GM23338 (cell line): ENCODE results near the gene LCE6A.

Experiments
- CREB1 ChIP-seq: fragments of 250-450 bp; sonication (Bioruptor Pico); IDR thresholded peaks from 2 replicates; pipeline ENCODE4 v1.5.0; 2020; ENCODE audit warnings: low read depth, mild to moderate bottlenecking, moderate library complexity
- ETS1 ChIP-seq: IDR thresholded peaks from 2 replicates; pipeline ENCODE4 v1.6.1; 2016; ENCODE audit warnings: antibody characterized with exemption
- EZH2 ChIP-seq: fragments of 200-600 bp; sonication (generic); IDR thresholded peaks from one replicate; pipeline ENCODE4 v1.8.0; 2017; ENCODE audit warnings: antibody characterized with exemption, mild to moderate bottlenecking, low read depth; ENCODE audit not compliant: unreplicated experiment
- EZH2phosphoT487 ChIP-seq: fragments of 200-600 bp; sonication (generic); IDR thresholded peaks from one replicate; pipeline ENCODE4 v1.8.1; 2018; ENCODE audit warnings: antibody characterized with exemption; ENCODE audit not compliant: unreplicated experiment
- JUNB ChIP-seq: IDR thresholded peaks from one replicate; pipeline ENCODE4 v1.6.1; 2016; ENCODE audit warnings: antibody characterized with exemption; ENCODE audit not compliant: unreplicated experiment
- NANOG ChIP-seq: IDR thresholded peaks from 2 replicates; pipeline ENCODE4 v1.6.1; 2016; ENCODE audit warnings: antibody characterized with exemption, borderline replicate concordance
- POLR2AphosphoS5 ChIP-seq: IDR thresholded peaks from 2 replicates; pipeline ENCODE4 v1.6.1; 2016; ENCODE audit warnings: antibody characterized with exemption, low read depth
- STAT1 ChIP-seq: IDR thresholded peaks from one replicate; pipeline ENCODE4 v1.6.1; 2016; ENCODE audit warnings: antibody characterized with exemption; ENCODE audit not compliant: unreplicated experiment
- ZNF114 ChIP-seq: fragments of 250-450 bp; sonication (Bioruptor Pico); IDR thresholded peaks from 2 replicates; pipeline ENCODE4 v1.5.0; 2020; ENCODE audit warnings: mild to moderate bottlenecking, moderate library complexity
- ZNF331 ChIP-seq: fragments of 250-450 bp; sonication (Bioruptor Pico); IDR thresholded peaks from 2 replicates; pipeline ENCODE4 v1.5.0; 2020; ENCODE audit warnings: low read depth, mild to moderate bottlenecking, moderate library complexity
- TF ChIP-seq, protein P1 (sequence below), 2 experiments: fragments of 200-600 bp in 1 of 2; sonication (generic) in 1 of 2; conservative IDR thresholded peaks; 2 replicates each; pipeline versions ENCODE4 v1.5.1 to v1.6.1; 2016 to 2017; ENCODE audit warnings: antibody characterized with exemption in 2 of 2, low read depth in 2 of 2, mild to moderate bottlenecking in 2 of 2, moderate library complexity in 1 of 2
- TF ChIP-seq, protein P2 (sequence below): IDR thresholded peaks from one replicate; pipeline ENCODE4 v1.6.1; 2018; ENCODE audit warnings: antibody characterized with exemption; ENCODE audit not compliant: unreplicated experiment
- TF ChIP-seq, protein P3 (sequence below): fragments of 250-450 bp; sonication (Bioruptor Pico); IDR thresholded peaks from 2 replicates; pipeline ENCODE4 v1.5.0; 2020; ENCODE audit warnings: mild to moderate bottlenecking, moderate library complexity

DNA sequence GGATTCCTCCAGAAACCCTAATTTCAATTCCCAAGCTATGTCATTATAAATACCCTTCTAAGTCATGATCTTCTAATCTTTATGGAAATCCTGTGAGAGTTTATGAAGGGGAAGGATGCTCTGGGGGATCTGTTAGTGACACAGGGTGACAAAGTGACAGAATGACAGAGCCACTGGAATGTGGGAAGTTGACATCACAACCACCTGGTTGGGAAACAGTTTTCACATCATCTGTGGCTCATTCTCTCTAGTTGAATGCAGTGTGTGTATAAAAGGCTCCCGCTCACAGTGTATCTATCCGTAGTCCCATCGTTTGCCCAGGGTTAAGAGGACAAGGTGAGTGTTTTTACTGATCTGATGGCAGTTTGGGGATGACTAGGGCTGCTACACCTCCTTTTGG, 17.0 kb downstream of the LCE6A start, which contains the start of gene LCE7A:
- TF ChIP-seq, protein P1, sequence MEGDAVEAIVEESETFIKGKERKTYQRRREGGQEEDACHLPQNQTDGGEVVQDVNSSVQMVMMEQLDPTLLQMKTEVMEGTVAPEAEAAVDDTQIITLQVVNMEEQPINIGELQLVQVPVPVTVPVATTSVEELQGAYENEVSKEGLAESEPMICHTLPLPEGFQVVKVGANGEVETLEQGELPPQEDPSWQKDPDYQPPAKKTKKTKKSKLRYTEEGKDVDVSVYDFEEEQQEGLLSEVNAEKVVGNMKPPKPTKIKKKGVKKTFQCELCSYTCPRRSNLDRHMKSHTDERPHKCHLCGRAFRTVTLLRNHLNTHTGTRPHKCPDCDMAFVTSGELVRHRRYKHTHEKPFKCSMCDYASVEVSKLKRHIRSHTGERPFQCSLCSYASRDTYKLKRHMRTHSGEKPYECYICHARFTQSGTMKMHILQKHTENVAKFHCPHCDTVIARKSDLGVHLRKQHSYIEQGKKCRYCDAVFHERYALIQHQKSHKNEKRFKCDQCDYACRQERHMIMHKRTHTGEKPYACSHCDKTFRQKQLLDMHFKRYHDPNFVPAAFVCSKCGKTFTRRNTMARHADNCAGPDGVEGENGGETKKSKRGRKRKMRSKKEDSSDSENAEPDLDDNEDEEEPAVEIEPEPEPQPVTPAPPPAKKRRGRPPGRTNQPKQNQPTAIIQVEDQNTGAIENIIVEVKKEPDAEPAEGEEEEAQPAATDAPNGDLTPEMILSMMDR (conservative IDR thresholded peaks at IDR 0.05; ENCODE audit: low read depth in 2 of 2) = no peak
- TF ChIP-seq, protein P2, sequence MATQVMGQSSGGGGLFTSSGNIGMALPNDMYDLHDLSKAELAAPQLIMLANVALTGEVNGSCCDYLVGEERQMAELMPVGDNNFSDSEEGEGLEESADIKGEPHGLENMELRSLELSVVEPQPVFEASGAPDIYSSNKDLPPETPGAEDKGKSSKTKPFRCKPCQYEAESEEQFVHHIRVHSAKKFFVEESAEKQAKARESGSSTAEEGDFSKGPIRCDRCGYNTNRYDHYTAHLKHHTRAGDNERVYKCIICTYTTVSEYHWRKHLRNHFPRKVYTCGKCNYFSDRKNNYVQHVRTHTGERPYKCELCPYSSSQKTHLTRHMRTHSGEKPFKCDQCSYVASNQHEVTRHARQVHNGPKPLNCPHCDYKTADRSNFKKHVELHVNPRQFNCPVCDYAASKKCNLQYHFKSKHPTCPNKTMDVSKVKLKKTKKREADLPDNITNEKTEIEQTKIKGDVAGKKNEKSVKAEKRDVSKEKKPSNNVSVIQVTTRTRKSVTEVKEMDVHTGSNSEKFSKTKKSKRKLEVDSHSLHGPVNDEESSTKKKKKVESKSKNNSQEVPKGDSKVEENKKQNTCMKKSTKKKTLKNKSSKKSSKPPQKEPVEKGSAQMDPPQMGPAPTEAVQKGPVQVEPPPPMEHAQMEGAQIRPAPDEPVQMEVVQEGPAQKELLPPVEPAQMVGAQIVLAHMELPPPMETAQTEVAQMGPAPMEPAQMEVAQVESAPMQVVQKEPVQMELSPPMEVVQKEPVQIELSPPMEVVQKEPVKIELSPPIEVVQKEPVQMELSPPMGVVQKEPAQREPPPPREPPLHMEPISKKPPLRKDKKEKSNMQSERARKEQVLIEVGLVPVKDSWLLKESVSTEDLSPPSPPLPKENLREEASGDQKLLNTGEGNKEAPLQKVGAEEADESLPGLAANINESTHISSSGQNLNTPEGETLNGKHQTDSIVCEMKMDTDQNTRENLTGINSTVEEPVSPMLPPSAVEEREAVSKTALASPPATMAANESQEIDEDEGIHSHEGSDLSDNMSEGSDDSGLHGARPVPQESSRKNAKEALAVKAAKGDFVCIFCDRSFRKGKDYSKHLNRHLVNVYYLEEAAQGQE = no peak
- TF ChIP-seq JUNB (no peak), CREB1 (CRISPR knock-in tag) (no peak), POLR2AphosphoS5 (no peak), EZH2phosphoT487 (no peak), EZH2 (no peak), STAT1 (no peak), ETS1 (no peak), ZNF331 (no peak), ZNF114 (CRISPR knock-in tag) (no peak), NANOG (no peak)
- TF ChIP-seq, protein P3, sequence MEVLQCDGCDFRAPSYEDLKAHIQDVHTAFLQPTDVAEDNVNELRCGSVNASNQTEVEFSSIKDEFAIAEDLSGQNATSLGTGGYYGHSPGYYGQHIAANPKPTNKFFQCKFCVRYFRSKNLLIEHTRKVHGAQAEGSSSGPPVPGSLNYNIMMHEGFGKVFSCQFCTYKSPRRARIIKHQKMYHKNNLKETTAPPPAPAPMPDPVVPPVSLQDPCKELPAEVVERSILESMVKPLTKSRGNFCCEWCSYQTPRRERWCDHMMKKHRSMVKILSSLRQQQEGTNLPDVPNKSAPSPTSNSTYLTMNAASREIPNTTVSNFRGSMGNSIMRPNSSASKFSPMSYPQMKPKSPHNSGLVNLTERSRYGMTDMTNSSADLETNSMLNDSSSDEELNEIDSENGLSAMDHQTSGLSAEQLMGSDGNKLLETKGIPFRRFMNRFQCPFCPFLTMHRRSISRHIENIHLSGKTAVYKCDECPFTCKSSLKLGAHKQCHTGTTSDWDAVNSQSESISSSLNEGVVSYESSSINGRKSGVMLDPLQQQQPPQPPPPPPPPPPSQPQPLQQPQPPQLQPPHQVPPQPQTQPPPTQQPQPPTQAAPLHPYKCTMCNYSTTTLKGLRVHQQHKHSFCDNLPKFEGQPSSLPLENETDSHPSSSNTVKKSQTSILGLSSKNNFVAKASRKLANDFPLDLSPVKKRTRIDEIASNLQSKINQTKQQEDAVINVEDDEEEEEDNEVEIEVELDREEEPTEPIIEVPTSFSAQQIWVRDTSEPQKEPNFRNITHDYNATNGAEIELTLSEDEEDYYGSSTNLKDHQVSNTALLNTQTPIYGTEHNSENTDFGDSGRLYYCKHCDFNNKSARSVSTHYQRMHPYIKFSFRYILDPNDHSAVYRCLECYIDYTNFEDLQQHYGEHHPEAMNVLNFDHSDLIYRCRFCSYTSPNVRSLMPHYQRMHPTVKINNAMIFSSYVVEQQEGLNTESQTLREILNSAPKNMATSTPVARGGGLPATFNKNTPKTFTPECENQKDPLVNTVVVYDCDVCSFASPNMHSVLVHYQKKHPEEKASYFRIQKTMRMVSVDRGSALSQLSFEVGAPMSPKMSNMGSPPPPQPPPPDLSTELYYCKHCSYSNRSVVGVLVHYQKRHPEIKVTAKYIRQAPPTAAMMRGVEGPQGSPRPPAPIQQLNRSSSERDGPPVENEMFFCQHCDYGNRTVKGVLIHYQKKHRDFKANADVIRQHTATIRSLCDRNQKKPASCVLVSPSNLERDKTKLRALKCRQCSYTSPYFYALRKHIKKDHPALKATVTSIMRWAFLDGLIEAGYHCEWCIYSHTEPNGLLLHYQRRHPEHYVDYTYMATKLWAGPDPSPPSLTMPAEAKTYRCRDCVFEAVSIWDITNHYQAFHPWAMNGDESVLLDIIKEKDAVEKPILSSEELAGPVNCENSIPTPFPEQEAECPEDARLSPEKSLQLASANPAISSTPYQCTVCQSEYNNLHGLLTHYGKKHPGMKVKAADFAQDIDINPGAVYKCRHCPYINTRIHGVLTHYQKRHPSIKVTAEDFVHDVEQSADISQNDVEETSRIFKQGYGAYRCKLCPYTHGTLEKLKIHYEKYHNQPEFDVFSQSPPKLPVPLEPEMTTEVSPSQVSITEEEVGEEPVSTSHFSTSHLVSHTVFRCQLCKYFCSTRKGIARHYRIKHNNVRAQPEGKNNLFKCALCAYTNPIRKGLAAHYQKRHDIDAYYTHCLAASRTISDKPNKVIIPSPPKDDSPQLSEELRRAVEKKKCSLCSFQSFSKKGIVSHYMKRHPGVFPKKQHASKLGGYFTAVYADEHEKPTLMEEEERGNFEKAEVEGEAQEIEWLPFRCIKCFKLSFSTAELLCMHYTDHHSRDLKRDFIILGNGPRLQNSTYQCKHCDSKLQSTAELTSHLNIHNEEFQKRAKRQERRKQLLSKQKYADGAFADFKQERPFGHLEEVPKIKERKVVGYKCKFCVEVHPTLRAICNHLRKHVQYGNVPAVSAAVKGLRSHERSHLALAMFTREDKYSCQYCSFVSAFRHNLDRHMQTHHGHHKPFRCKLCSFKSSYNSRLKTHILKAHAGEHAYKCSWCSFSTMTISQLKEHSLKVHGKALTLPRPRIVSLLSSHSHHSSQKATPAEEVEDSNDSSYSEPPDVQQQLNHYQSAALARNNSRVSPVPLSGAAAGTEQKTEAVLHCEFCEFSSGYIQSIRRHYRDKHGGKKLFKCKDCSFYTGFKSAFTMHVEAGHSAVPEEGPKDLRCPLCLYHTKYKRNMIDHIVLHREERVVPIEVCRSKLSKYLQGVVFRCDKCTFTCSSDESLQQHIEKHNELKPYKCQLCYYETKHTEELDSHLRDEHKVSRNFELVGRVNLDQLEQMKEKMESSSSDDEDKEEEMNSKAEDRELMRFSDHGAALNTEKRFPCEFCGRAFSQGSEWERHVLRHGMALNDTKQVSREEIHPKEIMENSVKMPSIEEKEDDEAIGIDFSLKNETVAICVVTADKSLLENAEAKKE (CRISPR knock-in tag) = no peak
